GM12878 (cell line): ENCODE results near the gene CCER1. TPM values are rescaled to one million over a fixed set of nuclear protein-coding genes. Genes with fewer than 3 reads are reported as not detected.

Source experiments
- ATAC-seq: fragments of 200-7000 bp; cut with Tn5 transposase; 3 replicates; pipeline ENCODE4 v1.9.1; 2020; ENCODE audit warnings: mild to moderate bottlenecking, moderate library complexity
- BruUV-seq: library from RNA; stranded (reverse); fragments of 400-500 nt; replicated peaks from 2 replicates; lab custom pipeline; 2021; lab: Mats Ljungman, UMichigan
- CTCF ChIA-PET: fragments of 300-600 bp; sonication (Branson Sonifier 250); formaldehyde crosslinking; extraction: SDS; loops from one replicate; lab custom pipeline; 2021; ENCODE audit warnings: inconsistent platforms; lab: Yijun Ruan, JAX
- POLR2A ChIA-PET: fragments of 350-600 bp; formaldehyde crosslinking; extraction: SDS; loops from one replicate; lab custom pipeline; 2021; ENCODE audit warnings: inconsistent platforms; lab: Charles Lee
- RAD21 ChIA-PET: fragments of 300-600 bp; sonication (Branson Sonifier 250); formaldehyde crosslinking; loops from one replicate; lab custom pipeline; 2023; ENCODE audit warnings: antibody characterized with exemption; ENCODE audit not compliant: unreplicated experiment; lab: Charles Lee
- SMC1A ChIA-PET: fragments of 300-600 bp; sonication (Branson Sonifier 250); formaldehyde crosslinking; loops from one replicate; lab custom pipeline; 2023; ENCODE audit not compliant: unreplicated experiment, uncharacterized antibody; lab: Charles Lee
- DNase-seq: peaks from one replicate; pipeline ENCODE4 v3.0.0-alpha.2; 2011; ENCODE audit warnings: low read depth, low spot score
- FAIRE-seq: peaks from 3 replicates; lab custom pipeline; 2011; peaks lifted over from hg19 to GRCh38; lab: Jason Lieb, UNC
- H2AFZ ChIP-seq: 2 replicates; pipeline ENCODE4 v1.6.0; 2011; ENCODE audit warnings: low read depth, low read length, control low read depth; ENCODE audit not compliant: control insufficient read depth
- H3K27ac ChIP-seq: 2 replicates; pipeline ENCODE4 v1.5.1; 2011; ENCODE audit warnings: control low read depth; ENCODE audit not compliant: control insufficient read depth, insufficient read depth
- H3K27me3 ChIP-seq, 2 experiments: replicated peaks in 1 of 2; 2 replicates each; pipeline versions ENCODE4 v1.6.0 to v1.6.1; 2011; ENCODE audit warnings: low read length in 1 of 2; ENCODE audit not compliant: control insufficient read depth in 2 of 2, insufficient read depth in 2 of 2
- H3K36me3 ChIP-seq, 2 experiments: 2 replicates each; pipeline ENCODE4 v1.5.1; 2011; ENCODE audit warnings: low read length in 1 of 2; ENCODE audit not compliant: control insufficient read depth in 2 of 2, insufficient read depth in 2 of 2
- H3K4me1 ChIP-seq: 2 replicates; pipeline ENCODE4 v1.6.1; 2011; ENCODE audit warnings: mild to moderate bottlenecking, low read length, moderate library complexity, mixed read lengths; ENCODE audit not compliant: control insufficient read depth, insufficient read depth
- H3K4me2 ChIP-seq: 2 replicates; pipeline ENCODE4 v1.6.0; 2011; ENCODE audit warnings: control low read depth; ENCODE audit not compliant: control insufficient read depth, insufficient read depth
- H3K4me3 ChIP-seq: fragments of 200-600 bp; sonication (generic); 2 replicates; pipeline ENCODE4 v1.5.1; 2016
- H3K79me2 ChIP-seq: 2 replicates; pipeline ENCODE4 v1.6.0; 2011; ENCODE audit warnings: low read length; ENCODE audit not compliant: control insufficient read depth, insufficient read depth
- H3K9ac ChIP-seq: 2 replicates; pipeline ENCODE4 v1.8.0; 2011; ENCODE audit warnings: low read length, control low read depth, mixed read lengths; ENCODE audit not compliant: control insufficient read depth, insufficient read depth
- H3K9me3 ChIP-seq: replicated peaks from 3 replicates; pipeline ENCODE4 v1.5.1; 2011; ENCODE audit warnings: mild to moderate bottlenecking, low read length; ENCODE audit not compliant: control insufficient read depth, insufficient read depth
- H4K20me1 ChIP-seq: 2 replicates; pipeline ENCODE4 v1.6.0; 2011; ENCODE audit not compliant: control insufficient read depth, insufficient read depth
- EED ChIP-seq: sonication (generic); IDR thresholded peaks from 2 replicates; pipeline ENCODE4 v1.6.1; 2016; ENCODE audit warnings: antibody characterized with exemption, low read depth
- JUNB ChIP-seq: IDR thresholded peaks from 2 replicates; pipeline ENCODE4 v1.6.1; 2016; ENCODE audit warnings: antibody characterized with exemption, mild to moderate bottlenecking
- MYB ChIP-seq: fragments of 150-350 bp; IDR thresholded peaks from 2 replicates; pipeline ENCODE4 v1.6.1; 2014; ENCODE audit warnings: mild to moderate bottlenecking, low read depth, low read length, borderline replicate concordance
- NFYB ChIP-seq: IDR thresholded peaks from 2 replicates; pipeline ENCODE4 v1.6.1; 2011; ENCODE audit warnings: low read depth, mild to moderate bottlenecking, low read length, improper control_type of control experiment, moderate library complexity; ENCODE audit not compliant: insufficient read depth
- POLR2AphosphoS5 ChIP-seq: IDR thresholded peaks from 2 replicates; pipeline ENCODE4 v1.6.1; 2011; ENCODE audit warnings: mild to moderate bottlenecking, low read length, inconsistent platforms
- SMAD5 ChIP-seq: IDR thresholded peaks from 2 replicates; pipeline ENCODE4 v1.6.1; 2016; ENCODE audit warnings: antibody characterized with exemption, low read depth
- ZNF274 ChIP-seq: IDR thresholded peaks from one replicate; pipeline ENCODE4 v1.8.0; 2011; ENCODE audit not compliant: insufficient read length, insufficient read depth
- WGBS: methylation state at CpG from one replicate; pipeline ENCODE4 v1.1.6; 2016; ENCODE audit warnings: low lambda C conversion rate; ENCODE audit not compliant: insufficient replicate concordance, insufficient coverage; ENCODE audit errors: missing lambda C conversion rate; 5-methylcytosine and 5-hydroxymethylcytosine counted together
- in situ Hi-C: fragments of 300-500 bp; cut with MboI; formaldehyde crosslinking; loops from 9 replicates; pipeline ENCODE4 v1.14.3; 2018; ENCODE audit warnings: mixed read lengths
- intact Hi-C: fragments of 100-400 bp; cut with micrococcal nuclease; formaldehyde crosslinking; loops from one replicate; pipeline ENCODE4 v1.14.2; 2022; ENCODE audit not compliant: unreplicated experiment
- polyA plus RNA-seq, 11 experiments: library from polyadenylated mRNA; depleted of rRNA in 4 of 11; unstranded in 6 of 11; stranded (reverse) in 5 of 11; fragments of >200 nt; fragmentation: Nextera tagmentation in 4 of 11; fragmentation: Illumina TruSeq in 1 of 11; extraction: Ambion mirVana in 4 of 11; extraction: Trizol in 1 of 11; gene quantifications; 1 replicate in 1 of 11; 2 replicates in 10 of 11; pipeline versions ENCODE4 v1.2.1 to v1.2.3, GENCODE V29; 2011 to 2016; ENCODE audit warnings: inconsistent platforms in 2 of 11, missing spikeins in 2 of 11, low read depth in 1 of 11
- total RNA-seq, 4 experiments: library from RNA; depleted of rRNA in 3 of 4; stranded (reverse); fragments of >200 nt in 3 of 4; fragmentation: Illumina TruSeq in 1 of 4; extraction: Trizol in 1 of 4; gene quantifications; 2 replicates each; pipeline versions ENCODE4 v1.2.1 to v1.2.3, GENCODE V29; 2013 to 2021
- TF ChIP-seq, protein P1 (sequence below): IDR thresholded peaks from 2 replicates; pipeline ENCODE4 v1.6.1; 2012; ENCODE audit warnings: low read depth, low read length, improper control_type of control experiment
- TF ChIP-seq, protein P2 (sequence below): fragments of 450-650 bp; IDR thresholded peaks from 2 replicates; pipeline ENCODE4 v1.6.1; 2017; ENCODE audit warnings: mild to moderate bottlenecking, moderate library complexity
- TF ChIP-seq, protein P3 (sequence below): fragments of 450-650 bp; IDR thresholded peaks from 2 replicates; pipeline ENCODE4 v1.6.1; 2017; ENCODE audit warnings: mild to moderate bottlenecking

The CCER1 gene
- total and polyA plus RNA-seq, 10 of the 15 experiments (the other 5 are each of a cell fraction or from before 2014, with no cell fraction given): 0.01 TPM; not detected in 9

DNA sequence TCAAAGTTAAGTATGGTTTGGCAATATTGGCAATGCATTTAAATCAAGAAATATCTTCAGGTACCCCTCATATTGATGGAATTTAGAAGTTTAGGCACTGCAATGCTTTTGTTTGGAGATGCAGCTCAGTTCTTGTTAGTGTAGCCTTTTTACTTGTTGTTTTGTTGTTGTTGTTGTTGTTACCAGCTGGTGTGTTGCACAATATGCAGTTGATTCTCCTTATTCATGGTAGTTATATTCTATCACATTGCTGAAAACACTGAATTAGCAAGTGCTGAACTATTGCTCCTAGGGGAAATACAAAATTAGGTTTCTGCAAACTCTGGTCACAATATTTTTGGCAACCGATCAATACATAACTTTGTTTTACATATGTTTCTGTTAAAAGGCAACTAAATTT is 34.8 kb downstream of the CCER1 start:
- H3K4me1 ChIP-seq: no peaks in the 10 kb centered on the region
- ChIA-PET POLR2A (no interaction called here), RAD21 (no interaction called here), CTCF (no interaction called here), SMC1A (no interaction called here)
- ATAC-seq (no peak), DNase-seq (no peak), FAIRE-seq (no peak)
- no peaks in the 10 kb centered on the region for H4K20me1 ChIP-seq
- H3K4me3 ChIP-seq: no peak overlapping the region
- no peaks in the 10 kb centered on the region for H3K79me2 ChIP-seq
- no TSS peak for BruUV-seq
- H3K9me3 ChIP-seq: no peaks in the 10 kb centered on the region
- H2AFZ ChIP-seq: no peak overlapping the region
- TF ChIP-seq EED (no peak), POLR2AphosphoS5 (no peak), NFYB (no peak), MYB (no peak), SMAD5 (no peak), ZNF274 (no peak), JUNB (no peak)
- TF ChIP-seq, protein P1, sequence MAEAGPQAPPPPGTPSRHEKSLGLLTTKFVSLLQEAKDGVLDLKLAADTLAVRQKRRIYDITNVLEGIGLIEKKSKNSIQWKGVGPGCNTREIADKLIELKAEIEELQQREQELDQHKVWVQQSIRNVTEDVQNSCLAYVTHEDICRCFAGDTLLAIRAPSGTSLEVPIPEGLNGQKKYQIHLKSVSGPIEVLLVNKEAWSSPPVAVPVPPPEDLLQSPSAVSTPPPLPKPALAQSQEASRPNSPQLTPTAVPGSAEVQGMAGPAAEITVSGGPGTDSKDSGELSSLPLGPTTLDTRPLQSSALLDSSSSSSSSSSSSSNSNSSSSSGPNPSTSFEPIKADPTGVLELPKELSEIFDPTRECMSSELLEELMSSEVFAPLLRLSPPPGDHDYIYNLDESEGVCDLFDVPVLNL: no peak
- TF ChIP-seq, protein P2, sequence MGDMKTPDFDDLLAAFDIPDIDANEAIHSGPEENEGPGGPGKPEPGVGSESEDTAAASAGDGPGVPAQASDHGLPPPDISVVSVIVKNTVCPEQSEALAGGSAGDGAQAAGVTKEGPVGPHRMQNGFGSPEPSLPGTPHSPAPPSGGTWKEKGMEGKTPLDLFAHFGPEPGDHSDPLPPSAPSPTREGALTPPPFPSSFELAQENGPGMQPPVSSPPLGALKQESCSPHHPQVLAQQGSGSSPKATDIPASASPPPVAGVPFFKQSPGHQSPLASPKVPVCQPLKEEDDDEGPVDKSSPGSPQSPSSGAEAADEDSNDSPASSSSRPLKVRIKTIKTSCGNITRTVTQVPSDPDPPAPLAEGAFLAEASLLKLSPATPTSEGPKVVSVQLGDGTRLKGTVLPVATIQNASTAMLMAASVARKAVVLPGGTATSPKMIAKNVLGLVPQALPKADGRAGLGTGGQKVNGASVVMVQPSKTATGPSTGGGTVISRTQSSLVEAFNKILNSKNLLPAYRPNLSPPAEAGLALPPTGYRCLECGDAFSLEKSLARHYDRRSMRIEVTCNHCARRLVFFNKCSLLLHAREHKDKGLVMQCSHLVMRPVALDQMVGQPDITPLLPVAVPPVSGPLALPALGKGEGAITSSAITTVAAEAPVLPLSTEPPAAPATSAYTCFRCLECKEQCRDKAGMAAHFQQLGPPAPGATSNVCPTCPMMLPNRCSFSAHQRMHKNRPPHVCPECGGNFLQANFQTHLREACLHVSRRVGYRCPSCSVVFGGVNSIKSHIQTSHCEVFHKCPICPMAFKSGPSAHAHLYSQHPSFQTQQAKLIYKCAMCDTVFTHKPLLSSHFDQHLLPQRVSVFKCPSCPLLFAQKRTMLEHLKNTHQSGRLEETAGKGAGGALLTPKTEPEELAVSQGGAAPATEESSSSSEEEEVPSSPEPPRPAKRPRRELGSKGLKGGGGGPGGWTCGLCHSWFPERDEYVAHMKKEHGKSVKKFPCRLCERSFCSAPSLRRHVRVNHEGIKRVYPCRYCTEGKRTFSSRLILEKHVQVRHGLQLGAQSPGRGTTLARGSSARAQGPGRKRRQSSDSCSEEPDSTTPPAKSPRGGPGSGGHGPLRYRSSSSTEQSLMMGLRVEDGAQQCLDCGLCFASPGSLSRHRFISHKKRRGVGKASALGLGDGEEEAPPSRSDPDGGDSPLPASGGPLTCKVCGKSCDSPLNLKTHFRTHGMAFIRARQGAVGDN: no peak
- TF ChIP-seq, protein P3, sequence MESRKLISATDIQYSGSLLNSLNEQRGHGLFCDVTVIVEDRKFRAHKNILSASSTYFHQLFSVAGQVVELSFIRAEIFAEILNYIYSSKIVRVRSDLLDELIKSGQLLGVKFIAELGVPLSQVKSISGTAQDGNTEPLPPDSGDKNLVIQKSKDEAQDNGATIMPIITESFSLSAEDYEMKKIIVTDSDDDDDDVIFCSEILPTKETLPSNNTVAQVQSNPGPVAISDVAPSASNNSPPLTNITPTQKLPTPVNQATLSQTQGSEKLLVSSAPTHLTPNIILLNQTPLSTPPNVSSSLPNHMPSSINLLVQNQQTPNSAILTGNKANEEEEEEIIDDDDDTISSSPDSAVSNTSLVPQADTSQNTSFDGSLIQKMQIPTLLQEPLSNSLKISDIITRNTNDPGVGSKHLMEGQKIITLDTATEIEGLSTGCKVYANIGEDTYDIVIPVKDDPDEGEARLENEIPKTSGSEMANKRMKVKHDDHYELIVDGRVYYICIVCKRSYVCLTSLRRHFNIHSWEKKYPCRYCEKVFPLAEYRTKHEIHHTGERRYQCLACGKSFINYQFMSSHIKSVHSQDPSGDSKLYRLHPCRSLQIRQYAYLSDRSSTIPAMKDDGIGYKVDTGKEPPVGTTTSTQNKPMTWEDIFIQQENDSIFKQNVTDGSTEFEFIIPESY: no peak
- no peaks in the 10 kb centered on the region for H3K27me3 ChIP-seq
- intact Hi-C loops (no loop called here), in situ Hi-C loops (no loop called here)
- no peak overlapping the region for H3K27ac ChIP-seq
- no peak overlapping the region for H3K4me2 ChIP-seq
- 87% methylated on average over 1 of the region's 1 CpG for WGBS
- no peak overlapping the region for H3K9ac ChIP-seq
- H3K36me3 ChIP-seq: no peaks in the 10 kb centered on the region
